ENCODE data around the gene RASA3. TPM values are rescaled to one million over a fixed set of nuclear protein-coding genes. Genes with fewer than 3 reads are reported as not detected.

The RASA3 gene
- total RNA-seq, 1 donor from 2014 or later: 9.3 TPM

GRCh38 chr13:114008964-114009589, 123.3 kb downstream of the RASA3 start:
- H3K36me3 Mint-ChIP-seq: peaks cover 10% of the 10 kb centered on the region
- TF ChIP-seq CTCF (conservative IDR thresholded peaks at IDR 0.05): no peak
- no peak for DNase-seq (ENCODE audit: extremely low spot score, unreplicated experiment)
- peaks cover 3% of the 10 kb centered on the region for H3K27me3 Mint-ChIP-seq
- H3K9me3 Mint-ChIP-seq: no peaks in the 10 kb centered on the region
- H3K4me3 Mint-ChIP-seq: no peak overlapping the region
- no peaks in the 10 kb centered on the region for H3K4me1 Mint-ChIP-seq (ENCODE audit: unreplicated experiment)
- no peak overlapping the region for H3K27ac Mint-ChIP-seq

GRCh38 chr13:114007566-114007965, 124.9 kb downstream of the RASA3 start:
- H3K27me3 Mint-ChIP-seq: peaks cover 3% of the 10 kb centered on the region
- H3K27ac Mint-ChIP-seq: no peak overlapping the region
- H3K36me3 Mint-ChIP-seq: peaks cover 10% of the 10 kb centered on the region
- no peak for TF ChIP-seq CTCF (conservative IDR thresholded peaks at IDR 0.05)
- no peaks in the 10 kb centered on the region for H3K9me3 Mint-ChIP-seq
- no peak overlapping the region for H3K4me3 Mint-ChIP-seq
- DNase-seq (ENCODE audit: extremely low spot score, unreplicated experiment): no peak
- H3K4me1 Mint-ChIP-seq (ENCODE audit: unreplicated experiment): no peaks in the 10 kb centered on the region

- Mint-ChIP-seq H3K27ac (no peak overlapping the region), H3K9me3 (no peaks in the 10 kb centered on the region), H3K36me3 (peaks cover 5% of the 10 kb centered on the region), H3K4me3 (no peak overlapping the region), H3K27me3 (peaks cover 3% of the 10 kb centered on the region), H3K4me1 (ENCODE audit: unreplicated experiment) (no peaks in the 10 kb centered on the region)
- no peak for TF ChIP-seq CTCF (conservative IDR thresholded peaks at IDR 0.05)
- DNase-seq (ENCODE audit: extremely low spot score, unreplicated experiment): no peak
Measured at GRCh38 chr13:114005206-114005724, 127.2 kb downstream of the RASA3 start.

GRCh38 chr13:114004420-114005205, 127.8 kb downstream of the RASA3 start:
- DNase-seq (ENCODE audit: extremely low spot score, unreplicated experiment): no peak

GRCh38 chr13:114002771-114003321, 129.6 kb downstream of the RASA3 start:
- Mint-ChIP-seq H3K36me3 (no peaks in the 10 kb centered on the region), H3K27ac (no peak overlapping the region), H3K4me1 (ENCODE audit: unreplicated experiment) (no peaks in the 10 kb centered on the region), H3K27me3 (peaks cover 3% of the 10 kb centered on the region), H3K4me3 (no peak overlapping the region), H3K9me3 (no peaks in the 10 kb centered on the region)
- DNase-seq (ENCODE audit: extremely low spot score, unreplicated experiment): no peak
- TF ChIP-seq CTCF (conservative IDR thresholded peaks at IDR 0.05): no peak

More at GRCh38 chr13:114004420-114005205, 127.8 kb downstream of the RASA3 start:
- Mint-ChIP-seq H3K4me3 (no peak overlapping the region), H3K27ac (no peak overlapping the region), H3K9me3 (no peaks in the 10 kb centered on the region), H3K4me1 (ENCODE audit: unreplicated experiment) (no peaks in the 10 kb centered on the region), H3K27me3 (peaks cover 3% of the 10 kb centered on the region), H3K36me3 (peaks cover 5% of the 10 kb centered on the region)
- no peak for TF ChIP-seq CTCF (conservative IDR thresholded peaks at IDR 0.05)
